HEK293T (cell line): ENCODE data around the gene HES7.

Experiments used
- CTCF ChIA-PET: fragments of 350-600 bp; formaldehyde crosslinking; extraction: SDS; loops from one replicate; lab custom pipeline; 2021; ENCODE audit warnings: antibody characterized with exemption, inconsistent platforms; lab: Yijun Ruan, JAX
- POLR2A ChIA-PET: fragments of 350-600 bp; formaldehyde crosslinking; extraction: SDS; loops from one replicate; lab custom pipeline; 2020; ENCODE audit warnings: antibody characterized with exemption, inconsistent platforms; lab: Yijun Ruan, JAX
- DNase-seq: peaks from one replicate; pipeline ENCODE4 v3.0.0; 2012; ENCODE audit warnings: mixed read lengths; ENCODE audit errors: extremely low spot score
- ARNT ChIP-seq: fragments of 450-650 bp; IDR thresholded peaks from 2 replicates; pipeline ENCODE4 v1.6.1; 2017; ENCODE audit warnings: mild to moderate bottlenecking
- BHLHE40 ChIP-seq: fragments of 450-650 bp; IDR thresholded peaks from 2 replicates; pipeline ENCODE4 v1.6.1; 2016; ENCODE audit warnings: mild to moderate bottlenecking, moderate library complexity, borderline replicate concordance
- CTBP1 ChIP-seq: fragments of 450-650 bp; IDR thresholded peaks from 2 replicates; pipeline ENCODE4 v1.6.1; 2016; ENCODE audit warnings: borderline replicate concordance
- ELF4 ChIP-seq: fragments of 450-650 bp; IDR thresholded peaks from 2 replicates; pipeline ENCODE4 v1.6.1; 2017; ENCODE audit warnings: antibody characterized with exemption
- FOXA1 ChIP-seq: fragments of 450-650 bp; IDR thresholded peaks from 2 replicates; pipeline ENCODE4 v1.6.1; 2016; ENCODE audit warnings: mild to moderate bottlenecking
- FOXK2 ChIP-seq: fragments of 450-650 bp; IDR thresholded peaks from 2 replicates; pipeline ENCODE4 v1.6.1; 2016; ENCODE audit warnings: mild to moderate bottlenecking
- FOXM1 ChIP-seq: fragments of 450-650 bp; IDR thresholded peaks from 2 replicates; pipeline ENCODE4 v1.6.1; 2017; ENCODE audit warnings: mild to moderate bottlenecking, borderline replicate concordance
- HDGF ChIP-seq: fragments of 450-650 bp; IDR thresholded peaks from 2 replicates; pipeline ENCODE4 v1.6.1; 2017; ENCODE audit warnings: antibody characterized with exemption, borderline replicate concordance
- L3MBTL2 ChIP-seq: fragments of 450-650 bp; conservative IDR thresholded peaks from 2 replicates; pipeline ENCODE4 v1.6.1; 2016; ENCODE audit warnings: mild to moderate bottlenecking
- LEF1 ChIP-seq: fragments of 450-650 bp; IDR thresholded peaks from 2 replicates; pipeline ENCODE4 v1.6.1; 2017; ENCODE audit warnings: mild to moderate bottlenecking, borderline replicate concordance
- NFRKB ChIP-seq: fragments of 450-650 bp; IDR thresholded peaks from 2 replicates; pipeline ENCODE4 v1.6.1; 2016; ENCODE audit warnings: mild to moderate bottlenecking, moderate library complexity
- PKNOX1 ChIP-seq: fragments of 450-650 bp; IDR thresholded peaks from 2 replicates; pipeline ENCODE4 v1.6.1; 2016
- SP1 ChIP-seq: fragments of 450-650 bp; IDR thresholded peaks from 2 replicates; pipeline ENCODE4 v1.6.1; 2017
- SUZ12 ChIP-seq: fragments of 450-650 bp; IDR thresholded peaks from 2 replicates; pipeline ENCODE4 v1.6.1; 2016; ENCODE audit warnings: mild to moderate bottlenecking
- TARDBP ChIP-seq: fragments of 450-650 bp; IDR thresholded peaks from 2 replicates; pipeline ENCODE4 v1.6.1; 2016
- ZNF384 ChIP-seq: fragments of 450-650 bp; IDR thresholded peaks from 2 replicates; pipeline ENCODE4 v1.6.1; 2016

The HES7 gene

GRCh38 chr17:8151120-8151640 is 27.3 kb upstream of the HES7 start:
- ChIA-PET POLR2A (interaction anchor here (0.6 to 6.1 kb wide), 10 partner anchors 10 to 144 kb away, joined by 3 to 53 read pairs (median 4); partner anchors contain the start of genes HES7, SLC25A35, TMEM107 and VAMP2), CTCF (interaction anchor here (0.7 kb wide), 1 partner anchor 62 kb away, joined by 3 read pairs; no protein-coding TSS in a partner anchor)
- DNase-seq = peak; percentile 67
- peak; percentile 60; the same call in 1 of the 2 replicates for TF ChIP-seq FOXM1
- TF ChIP-seq TARDBP = no peak

GRCh38 chr17:8150194-8151119 is 26.6 kb upstream of the HES7 start:
- DNase-seq = no peak
- ChIA-PET CTCF (interaction anchor here (0.7 kb wide), 1 partner anchor 63 kb away, joined by 3 read pairs; no protein-coding TSS in a partner anchor), POLR2A (interaction anchor here (0.6 to 6.1 kb wide), 8 partner anchors 11 to 145 kb away, joined by 3 to 53 read pairs (median 4); partner anchors contain the start of genes SLC25A35, TMEM107 and VAMP2)
- no peak for TF ChIP-seq TARDBP
- no peak for TF ChIP-seq BHLHE40
- no peak for TF ChIP-seq FOXA1
- TF ChIP-seq L3MBTL2 = no peak
- no peak for TF ChIP-seq FOXM1

GRCh38 chr17:8149419-8150193 is 25.7 kb upstream of the HES7 start:
- TF ChIP-seq BHLHE40 = no peak
- TF ChIP-seq SUZ12 = no peak
- no peak for TF ChIP-seq ARNT
- no peak for TF ChIP-seq NFRKB
- no peak for TF ChIP-seq FOXA1
- no peak for TF ChIP-seq CTBP1
- no peak for TF ChIP-seq TARDBP
- no peak for DNase-seq
- ChIA-PET CTCF (no interaction called here), POLR2A (interaction anchor here (6.1 kb wide), 1 partner anchor 10 kb away, joined by 53 read pairs; no protein-coding TSS in a partner anchor)

GRCh38 chr17:8148560-8148959 is 24.7 kb upstream of the HES7 start:
- TF ChIP-seq TARDBP = no peak
- TF ChIP-seq SP1 = no peak
- no peak for TF ChIP-seq FOXM1
- no peak for TF ChIP-seq FOXK2
- TF ChIP-seq HDGF = no peak
- TF ChIP-seq SUZ12 = no peak
- TF ChIP-seq NFRKB = no peak
- TF ChIP-seq BHLHE40 = no peak
- TF ChIP-seq LEF1 = no peak
- no peak for TF ChIP-seq ELF4
- no peak for TF ChIP-seq PKNOX1
- TF ChIP-seq CTBP1 = no peak
- no peak for TF ChIP-seq ARNT
- no peak for TF ChIP-seq FOXA1
- no peak for TF ChIP-seq L3MBTL2
- no peak for TF ChIP-seq ZNF384
- POLR2A ChIA-PET = interaction anchor here (1.3 kb wide), 1 partner anchor 8 kb away, joined by 5 read pairs; no protein-coding TSS in a partner anchor
- CTCF ChIA-PET = no interaction called here
- DNase-seq = no peak

- ChIA-PET POLR2A (interaction anchor here (1.3 kb wide), 1 partner anchor 9 kb away, joined by 5 read pairs; no protein-coding TSS in a partner anchor), CTCF (interaction anchor here (0.8 kb wide), 1 partner anchor 73 kb away, joined by 3 read pairs; no protein-coding TSS in a partner anchor)
- no peak for TF ChIP-seq NFRKB
- no peak for TF ChIP-seq TARDBP
- no peak for TF ChIP-seq ELF4
- TF ChIP-seq FOXK2 = no peak
- no peak for TF ChIP-seq PKNOX1
- no peak for TF ChIP-seq ARNT
- no peak for TF ChIP-seq HDGF
- no peak for TF ChIP-seq BHLHE40
- no peak for TF ChIP-seq SUZ12
- no peak for TF ChIP-seq LEF1
- TF ChIP-seq FOXA1 = no peak
- no peak for TF ChIP-seq CTBP1
- no peak for TF ChIP-seq L3MBTL2
- TF ChIP-seq FOXM1 = no peak
- no peak for TF ChIP-seq ZNF384
- no peak for TF ChIP-seq SP1
- DNase-seq = no peak
Observed at GRCh38 chr17:8147805-8148404, 24.0 kb upstream of the HES7 start.

- CTCF ChIA-PET = interaction anchor here (0.8 kb wide), 1 partner anchor 74 kb away, joined by 3 read pairs; no protein-coding TSS in a partner anchor
- POLR2A ChIA-PET = interaction anchor here (0.7 to 1.3 kb wide), 2 partner anchors 9 kb away, joined by 4 to 5 read pairs; no protein-coding TSS in a partner anchor
- DNase-seq = no peak
Observed at GRCh38 chr17:8147141-8147804, 23.4 kb upstream of the HES7 start.

More at GRCh38 chr17:8147141-8147804, 23.4 kb upstream of the HES7 start:
- TF ChIP-seq HDGF (no peak), TARDBP (no peak)
